DMS53 treated with DMSO at 0.1 percent for 48 hours (cell line): ENCODE results near the gene DOCK3.
"Not testable (repeated sequence)": the region's sequence is repeated elsewhere in the genome, so short reads cannot be mapped to it uniquely, and the experiment has no call there.

Source experiments
- DNase-seq: peaks from one replicate; lab custom pipeline; 2025; ENCODE audit not compliant: unreplicated experiment; lab: John Stamatoyannopoulos, UW

Gene DOCK3

DNA sequence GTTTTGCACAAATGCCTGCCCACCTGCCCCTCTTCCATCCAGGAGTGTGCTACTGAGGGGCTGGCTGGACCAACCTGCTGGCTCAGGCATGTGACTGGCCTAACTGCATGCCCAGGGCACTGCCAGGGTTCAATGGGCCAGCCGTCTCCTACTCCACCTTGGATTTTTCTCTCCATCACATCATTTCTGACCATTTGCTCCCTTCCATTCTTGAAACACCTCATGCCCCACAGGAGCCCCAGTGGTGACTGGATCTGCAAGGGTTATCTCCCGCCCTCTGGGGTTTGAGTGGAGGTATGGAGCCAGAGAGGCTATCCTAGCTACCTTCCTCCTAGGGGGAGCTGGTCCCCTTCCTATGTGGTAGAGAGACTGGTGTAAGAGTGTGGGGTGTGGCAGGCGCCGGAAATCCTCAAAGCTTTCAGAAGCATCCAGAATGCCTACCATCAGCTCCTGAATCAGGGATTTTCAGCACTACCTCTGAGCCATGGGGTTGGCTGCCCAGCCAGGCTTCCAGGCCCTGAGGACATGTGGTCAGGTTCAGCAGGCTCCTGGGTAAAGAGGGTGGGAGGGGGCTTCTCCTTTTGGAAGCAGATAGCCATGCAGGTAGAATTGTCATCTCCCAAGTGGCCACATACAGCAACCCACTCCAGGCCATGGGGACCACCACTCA lies 707.5 kb downstream of the DOCK3 start:
- no peak for DNase-seq

DNA sequence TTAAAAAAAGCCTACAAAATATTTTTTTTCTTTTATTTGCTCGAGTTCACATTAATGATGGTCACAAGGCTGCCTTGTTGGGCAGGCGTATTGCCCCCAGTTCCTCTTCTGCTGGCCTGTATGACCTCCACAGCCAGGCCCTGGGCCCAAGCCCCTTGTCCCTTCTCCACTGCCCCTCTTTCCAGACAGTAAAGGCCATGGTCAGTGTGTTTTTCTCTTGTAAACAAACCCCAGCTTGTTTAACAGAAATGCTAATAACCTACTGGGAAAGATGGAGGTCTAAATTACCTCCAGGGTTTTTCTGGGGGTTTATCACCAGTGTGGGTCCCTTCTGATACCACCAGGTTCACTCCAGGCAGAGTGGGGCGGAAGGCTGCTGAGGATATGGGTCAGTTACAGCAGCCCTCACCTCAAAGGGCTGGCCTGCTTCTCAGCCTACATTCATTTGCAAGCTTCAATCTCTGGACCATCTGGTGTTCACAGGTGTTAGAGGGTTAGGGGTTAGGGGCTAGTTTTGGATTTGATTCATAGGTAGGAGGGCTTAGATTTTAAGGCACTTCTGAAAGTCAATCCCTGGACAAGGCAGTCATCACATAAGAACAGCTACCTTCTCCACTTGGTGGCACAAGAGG lies 708.3 kb downstream of the DOCK3 start:
- DNase-seq, result no peak

DNA sequence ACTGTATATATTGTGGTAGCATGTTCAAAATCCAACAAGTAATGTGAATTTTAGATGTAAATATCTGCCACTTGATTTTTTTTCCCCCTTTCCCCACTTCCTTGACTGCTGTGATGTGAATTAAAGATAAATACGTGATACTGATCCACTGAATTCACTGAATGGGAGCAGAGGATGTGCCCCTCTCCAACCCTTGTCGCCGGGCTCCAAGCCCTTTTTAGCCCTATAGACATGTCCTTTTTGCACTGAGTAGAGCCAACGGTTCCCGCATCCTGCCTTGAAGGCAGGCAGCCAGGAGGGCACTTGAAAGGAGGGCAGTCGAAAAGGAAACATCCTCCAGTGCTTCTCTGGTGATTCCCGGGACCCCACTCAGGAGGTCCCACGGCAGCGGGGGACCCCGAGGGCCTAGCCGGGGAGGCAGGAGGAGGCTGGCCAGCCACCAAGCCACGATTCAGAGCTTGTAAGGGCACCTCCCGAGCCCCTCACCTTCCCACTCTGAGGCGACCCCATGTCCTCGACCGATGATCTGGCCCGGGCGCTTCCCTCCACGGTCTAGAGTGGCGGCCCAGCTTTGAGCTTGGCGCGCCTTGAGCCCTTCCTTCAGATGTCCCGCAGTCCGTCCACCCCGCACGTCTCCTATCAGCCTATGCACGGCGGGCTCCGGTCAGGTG lies 709.5 kb downstream of the DOCK3 start:
- DNase-seq, result no peak

DNA sequence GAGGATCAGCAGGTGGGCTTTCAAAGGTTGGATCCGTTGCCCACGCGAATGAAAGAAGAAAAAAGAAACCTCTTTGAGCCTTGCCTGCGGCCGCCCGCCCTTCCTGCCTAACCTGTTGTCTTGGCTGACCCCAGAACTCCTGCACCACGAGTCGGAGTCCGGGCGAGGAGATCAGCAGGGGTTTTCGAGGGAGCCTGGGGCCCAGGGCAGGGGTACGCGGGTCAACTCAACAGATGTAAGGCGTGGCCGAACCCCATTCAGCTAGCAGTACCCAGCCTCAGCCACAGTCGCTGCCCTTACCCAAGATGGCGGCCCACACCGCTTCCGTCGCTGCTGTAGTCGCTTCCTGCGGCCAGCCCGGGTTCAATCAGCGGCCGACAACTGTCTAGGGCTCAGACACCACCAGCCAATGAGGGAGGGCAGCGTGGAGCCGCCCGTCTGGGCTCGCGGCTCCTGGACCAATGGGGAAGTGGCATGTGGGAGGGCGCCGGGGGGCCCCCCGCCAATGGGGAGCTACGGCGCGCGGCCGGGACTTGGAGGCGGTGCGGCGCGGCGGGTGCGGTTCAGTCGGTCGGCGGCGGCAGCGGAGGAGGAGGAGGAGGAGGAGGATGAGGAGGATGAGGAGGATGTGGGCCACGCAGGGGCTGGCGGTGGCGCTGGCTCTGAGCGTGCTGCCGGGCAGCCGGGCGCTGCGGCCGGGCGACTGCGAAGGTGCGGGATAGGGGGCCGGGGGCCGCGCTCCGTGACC lies 710.2 kb downstream of the DOCK3 start, which contains the start of gene MANF:
MANF (plus strand) TSS at position 566 of the 748 bp plus-strand sequence; CDS start at position 618, 52 bp downstream.
- DNase-seq, result peak; percentile 71

DNA sequence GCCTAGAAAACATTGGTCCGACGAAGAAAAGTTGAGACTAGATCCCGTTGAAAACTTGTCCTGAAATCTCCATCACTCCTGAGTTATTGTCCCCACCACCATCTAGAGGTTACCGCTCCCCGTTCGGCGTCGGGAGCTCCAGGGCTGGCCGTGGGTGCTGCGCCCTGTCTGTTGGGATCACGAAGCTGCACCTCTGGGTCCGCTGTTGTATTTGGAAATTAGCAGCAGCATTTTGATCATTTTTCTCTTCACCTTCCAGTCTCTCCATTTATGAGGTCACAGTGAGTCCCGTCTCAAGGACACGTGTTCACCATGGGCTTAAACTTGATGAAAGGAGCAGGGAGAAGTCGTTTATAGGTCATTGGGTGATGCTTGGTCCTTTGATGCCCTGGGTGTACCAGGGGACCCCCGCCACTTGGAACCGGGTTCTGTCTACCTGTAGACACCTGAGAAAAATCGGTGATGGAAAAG lies 710.9 kb downstream of the DOCK3 start:
- DNase-seq, result no peak

DNA sequence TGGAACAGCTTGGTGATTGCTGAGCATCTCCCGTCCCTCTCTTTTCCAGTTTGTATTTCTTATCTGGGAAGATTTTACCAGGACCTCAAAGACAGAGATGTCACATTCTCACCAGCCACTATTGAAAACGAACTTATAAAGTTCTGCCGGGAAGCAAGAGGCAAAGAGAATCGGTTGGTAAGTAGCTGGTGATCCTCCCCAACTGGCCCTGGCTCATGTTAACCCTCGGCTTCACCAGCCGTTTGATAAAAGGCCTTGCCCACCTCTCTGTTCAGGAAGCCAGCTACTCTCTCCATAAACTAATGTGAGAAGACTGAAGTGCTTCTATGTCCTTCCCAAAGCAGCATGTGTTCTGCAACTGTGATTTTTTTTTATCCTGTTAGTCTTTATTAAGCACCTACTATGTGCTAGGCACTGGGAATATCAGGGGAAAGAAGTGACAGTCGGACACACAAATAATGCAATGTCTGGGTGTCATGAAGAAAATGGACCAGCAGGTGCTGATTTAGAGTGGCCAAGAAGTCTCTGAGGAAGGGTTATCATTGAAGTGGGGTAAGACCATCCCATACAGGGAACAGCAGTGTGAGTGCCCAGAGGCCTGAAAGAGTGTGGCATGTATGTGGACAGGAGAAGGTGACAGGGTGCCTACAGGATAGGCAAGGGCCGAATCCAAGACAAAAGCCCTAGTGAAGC lies 711.6 kb downstream of the DOCK3 start:
- no peak for DNase-seq

DNA sequence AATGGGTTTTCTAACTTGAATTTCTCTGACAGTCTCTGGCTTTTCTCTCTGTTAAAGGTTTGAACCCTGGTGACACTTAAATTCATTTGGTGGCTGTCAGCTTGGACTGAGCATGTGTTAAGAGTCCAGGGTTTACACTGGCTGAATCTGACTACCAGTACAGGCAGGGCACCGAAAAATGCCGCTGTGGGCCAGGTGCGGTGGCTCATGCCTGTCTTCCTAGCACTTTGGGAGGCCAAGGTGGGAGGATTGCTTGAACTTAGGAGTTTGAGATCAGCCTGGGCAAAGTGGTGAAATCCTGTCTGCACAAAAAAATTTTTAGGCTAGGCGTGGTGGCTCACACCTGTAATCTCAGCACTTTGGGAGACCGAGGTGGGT lies 712.1 kb downstream of the DOCK3 start:
- no peak for DNase-seq

DNA sequence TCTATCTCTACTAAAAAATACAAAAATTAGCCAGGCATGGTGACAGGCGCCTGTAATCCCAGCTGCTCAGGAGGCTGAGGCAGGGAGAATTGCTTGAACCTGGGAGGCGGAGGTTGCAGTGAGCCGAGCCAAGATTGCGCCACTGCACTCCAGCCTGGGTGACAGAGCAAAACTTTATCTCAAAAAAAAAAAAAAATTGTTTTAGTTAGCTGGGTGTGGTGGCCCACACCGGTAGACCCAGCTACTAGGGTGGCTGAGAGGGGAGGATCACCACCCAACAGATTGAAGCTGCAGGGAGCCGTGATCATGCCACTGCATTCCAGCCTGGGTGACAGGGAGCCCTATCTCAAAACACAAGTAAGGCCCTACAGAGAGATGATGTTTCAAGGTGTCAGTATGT lies 712.6 kb downstream of the DOCK3 start:
- DNase-seq, result not testable (repeated sequence)

DNA sequence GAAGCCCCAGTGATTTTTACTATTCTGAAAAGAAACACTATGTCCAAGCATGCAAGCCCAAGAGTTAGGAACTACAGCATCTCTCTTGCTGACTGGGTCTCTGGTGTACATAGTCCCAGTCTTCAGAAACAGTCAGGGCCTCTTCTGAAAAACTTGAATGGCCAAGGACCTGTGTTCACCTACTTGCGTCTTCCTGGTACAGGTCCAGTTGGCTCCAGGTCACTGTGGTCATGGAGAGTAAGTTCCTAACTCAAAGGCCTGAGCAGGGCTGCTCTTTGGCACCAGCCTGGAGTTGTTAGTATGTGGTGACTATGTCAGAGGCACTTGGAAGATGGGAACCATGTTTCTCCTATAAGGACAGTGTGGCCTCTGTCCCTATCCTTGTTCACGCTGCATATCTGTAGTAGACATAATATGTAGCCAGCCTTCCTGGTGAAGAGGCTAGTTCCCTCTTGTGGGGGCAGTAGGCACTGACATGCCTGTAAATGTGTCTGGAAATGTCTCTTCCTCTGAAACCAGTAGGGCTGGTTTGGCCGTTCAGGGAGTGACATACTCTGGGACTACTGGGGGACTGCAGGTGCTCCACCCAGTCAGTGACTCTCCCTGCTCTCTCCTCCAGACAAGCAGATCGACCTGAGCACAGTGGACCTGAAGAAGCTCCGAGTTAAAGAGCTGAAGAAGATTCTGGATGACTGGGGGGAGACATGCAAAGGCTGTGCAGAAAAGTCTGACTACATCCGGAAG lies 713.7 kb downstream of the DOCK3 start:
- no peak for DNase-seq

DNA sequence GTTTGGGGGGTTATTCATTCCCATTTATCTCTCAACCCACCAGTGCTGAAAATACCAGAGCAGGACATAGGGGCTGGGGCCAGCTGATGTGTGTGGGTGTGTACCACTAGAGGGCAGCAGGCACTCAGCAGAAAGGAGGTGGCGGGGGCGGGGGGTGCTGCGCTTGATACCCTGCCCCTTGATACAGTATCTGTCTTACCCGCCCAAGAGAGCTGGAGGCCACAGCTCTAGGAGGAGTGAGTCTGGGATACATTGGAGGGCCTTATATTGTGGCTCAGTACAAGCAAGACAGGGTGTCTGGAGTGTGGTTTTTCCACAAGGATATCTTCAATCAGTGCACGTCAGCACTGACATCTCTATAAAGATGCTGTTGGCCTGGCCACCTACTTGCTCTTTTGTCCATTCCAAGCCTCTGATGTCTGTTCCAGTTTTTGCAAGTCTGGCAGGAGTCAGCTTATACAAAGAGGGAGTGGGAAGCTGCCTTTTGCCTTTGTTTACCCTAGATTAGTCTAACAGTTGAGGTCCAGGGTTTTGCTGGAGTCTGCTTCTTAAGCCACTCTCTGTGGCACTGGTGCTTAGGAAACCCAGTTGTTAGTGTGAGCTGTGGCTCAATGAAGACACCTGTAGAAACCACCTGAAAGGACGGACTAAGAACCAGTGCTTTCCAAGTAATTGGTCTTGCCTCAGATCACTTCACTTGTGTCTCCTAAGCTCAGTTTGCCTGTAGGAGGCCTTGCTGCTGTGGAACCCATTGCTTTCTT lies 714.9 kb downstream of the DOCK3 start:
- no peak for DNase-seq

DNA sequence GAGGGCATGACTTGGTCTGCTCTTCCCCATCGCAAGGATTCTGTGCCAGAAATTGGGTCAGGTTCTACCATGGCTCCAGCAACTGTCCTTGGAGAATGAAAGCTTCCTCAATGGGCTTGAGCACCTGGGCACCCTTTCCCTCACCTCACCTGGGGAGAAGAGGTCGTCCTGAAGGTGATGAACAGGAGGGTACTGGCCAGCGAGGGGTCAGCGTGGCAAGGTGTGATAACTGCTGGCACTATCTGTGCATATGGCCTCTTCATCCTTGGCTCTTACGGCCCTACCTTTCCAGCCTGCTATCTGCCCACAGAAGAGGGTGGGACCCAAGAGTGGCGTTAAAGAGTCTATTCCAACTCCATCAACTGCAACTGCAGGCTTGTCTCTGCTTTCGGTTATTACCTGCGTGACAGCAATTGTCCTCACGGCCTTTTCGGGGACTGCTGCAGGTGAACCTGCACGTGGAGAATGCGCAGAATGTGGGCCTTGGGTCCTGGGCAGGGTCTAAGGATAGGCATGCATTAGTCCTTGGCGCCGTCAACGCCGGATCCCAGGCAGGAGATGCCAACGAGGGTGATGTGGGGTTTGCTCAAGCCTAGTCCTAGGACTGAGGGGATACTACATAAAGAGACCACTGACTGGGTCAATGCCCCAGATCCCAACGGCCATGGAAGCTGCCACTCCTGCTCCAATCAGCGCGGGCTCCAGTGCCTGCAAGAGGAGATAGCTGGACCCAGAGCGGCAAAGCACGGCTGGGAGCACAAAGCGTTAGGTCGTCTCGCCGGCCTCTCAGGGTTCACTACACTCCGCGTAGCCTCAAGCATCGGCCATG lies 715.7 kb downstream of the DOCK3 start:
- DNase-seq, result no peak

DNA sequence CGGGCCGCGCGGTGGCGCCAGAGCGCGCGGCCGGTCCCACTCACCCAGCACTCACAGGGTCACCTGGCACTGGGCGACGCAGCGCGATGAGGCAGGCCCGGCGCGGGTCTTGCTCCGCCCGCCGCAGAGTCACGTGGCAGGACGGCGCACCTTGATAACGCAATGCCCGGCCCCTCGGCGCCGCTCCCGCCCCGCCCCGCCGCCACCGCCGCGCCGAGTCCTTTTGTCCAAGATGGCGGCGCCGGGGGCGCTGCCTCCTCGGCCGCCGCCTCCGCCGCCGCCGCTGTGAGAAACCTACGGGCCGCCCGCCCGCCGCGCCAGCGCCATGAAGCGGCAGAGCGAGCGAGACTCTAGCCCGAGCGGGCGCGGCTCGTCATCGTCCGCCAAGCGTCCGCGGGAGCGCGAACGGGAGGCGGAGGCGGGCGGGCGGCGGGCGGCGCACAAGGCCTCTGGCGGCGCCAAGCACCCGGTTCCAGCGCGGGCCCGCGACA lies 716.4 kb downstream of the DOCK3 start, which contains the start of gene RBM15B:
RBM15B (plus strand) TSS at position 211 of the 491 bp plus-strand sequence; CDS start at position 326, 115 bp downstream.
- peak; percentile 73 for DNase-seq

DNA sequence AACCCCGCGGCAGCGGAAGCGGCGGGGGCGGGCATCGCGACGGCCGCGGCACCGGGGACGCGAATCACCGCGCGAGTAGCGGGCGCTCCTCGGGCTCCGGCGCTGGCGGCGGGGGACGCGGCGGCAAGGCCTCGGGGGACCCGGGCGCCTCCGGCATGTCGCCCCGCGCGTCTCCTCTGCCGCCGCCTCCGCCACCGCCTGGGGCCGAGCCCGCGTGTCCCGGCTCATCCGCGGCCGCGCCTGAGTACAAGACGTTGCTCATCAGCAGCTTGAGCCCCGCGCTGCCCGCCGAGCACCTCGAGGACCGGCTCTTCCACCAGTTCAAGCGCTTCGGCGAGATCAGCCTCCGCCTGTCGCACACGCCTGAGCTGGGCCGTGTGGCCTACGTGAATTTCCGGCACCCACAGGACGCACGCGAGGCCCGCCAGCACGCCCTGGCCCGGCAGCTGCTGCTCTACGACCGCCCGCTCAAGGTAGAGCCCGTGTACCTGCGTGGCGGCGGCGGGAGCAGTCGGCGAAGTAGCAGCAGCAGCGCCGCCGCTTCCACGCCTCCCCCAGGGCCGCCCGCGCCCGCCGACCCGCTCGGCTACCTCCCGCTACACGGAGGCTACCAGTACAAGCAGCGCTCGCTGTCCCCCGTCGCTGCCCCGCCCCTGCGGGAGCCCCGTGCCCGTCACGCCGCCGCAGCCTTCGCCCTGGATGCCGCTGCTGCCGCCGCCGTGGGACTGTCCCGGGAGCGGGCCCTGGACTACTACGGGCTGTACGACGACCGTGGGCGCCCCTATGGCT lies 717.0 kb downstream of the DOCK3 start:
- DNase-seq, result no peak

DNA sequence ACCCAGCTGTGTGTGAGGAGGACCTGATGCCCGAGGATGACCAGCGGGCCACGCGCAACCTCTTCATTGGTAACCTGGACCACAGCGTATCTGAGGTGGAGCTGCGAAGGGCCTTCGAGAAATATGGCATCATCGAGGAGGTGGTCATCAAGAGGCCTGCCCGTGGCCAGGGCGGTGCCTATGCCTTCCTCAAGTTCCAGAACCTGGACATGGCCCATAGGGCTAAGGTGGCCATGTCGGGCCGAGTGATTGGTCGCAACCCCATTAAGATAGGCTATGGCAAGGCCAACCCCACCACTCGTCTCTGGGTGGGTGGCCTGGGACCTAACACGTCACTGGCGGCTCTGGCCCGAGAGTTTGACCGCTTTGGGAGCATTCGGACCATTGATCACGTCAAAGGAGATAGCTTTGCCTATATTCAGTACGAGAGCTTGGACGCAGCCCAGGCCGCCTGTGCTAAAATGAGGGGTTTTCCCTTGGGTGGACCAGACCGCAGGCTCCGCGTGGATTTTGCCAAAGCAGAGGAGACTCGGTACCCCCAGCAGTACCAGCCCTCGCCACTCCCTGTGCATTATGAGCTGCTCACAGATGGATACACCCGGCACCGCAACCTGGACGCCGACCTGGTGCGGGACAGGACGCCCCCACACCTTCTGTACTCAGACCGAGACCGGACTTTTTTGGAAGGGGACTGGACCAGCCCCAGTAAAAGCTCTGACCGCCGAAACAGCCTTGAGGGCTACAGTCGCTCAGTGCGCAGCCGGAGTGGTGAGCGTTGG lies 717.8 kb downstream of the DOCK3 start:
- no peak for DNase-seq

DNA sequence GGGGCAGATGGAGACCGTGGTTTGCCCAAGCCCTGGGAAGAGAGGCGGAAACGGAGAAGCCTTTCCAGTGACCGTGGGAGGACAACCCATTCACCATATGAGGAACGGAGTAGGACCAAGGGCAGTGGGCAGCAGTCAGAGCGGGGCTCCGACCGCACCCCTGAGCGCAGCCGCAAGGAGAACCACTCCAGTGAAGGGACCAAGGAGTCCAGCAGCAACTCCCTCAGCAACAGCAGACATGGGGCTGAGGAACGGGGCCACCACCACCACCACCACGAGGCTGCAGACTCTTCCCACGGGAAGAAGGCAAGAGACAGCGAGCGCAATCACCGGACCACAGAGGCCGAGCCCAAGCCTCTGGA lies 718.4 kb downstream of the DOCK3 start:
- DNase-seq, result no peak

DNA sequence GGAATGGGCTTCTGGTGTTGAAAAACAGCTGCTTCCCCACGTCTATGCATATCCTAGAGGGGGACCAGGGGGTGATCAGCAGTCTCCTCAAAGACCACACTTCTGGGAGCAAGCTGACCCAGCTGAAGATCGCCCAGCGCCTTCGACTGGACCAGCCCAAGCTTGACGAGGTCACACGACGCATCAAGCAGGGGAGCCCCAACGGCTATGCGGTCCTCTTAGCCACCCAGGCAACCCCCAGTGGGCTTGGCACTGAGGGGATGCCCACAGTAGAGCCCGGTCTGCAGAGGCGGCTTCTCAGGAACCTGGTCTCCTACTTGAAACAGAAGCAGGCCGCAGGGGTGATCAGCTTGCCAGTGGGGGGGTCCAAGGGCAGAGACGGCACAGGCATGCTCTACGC lies 718.8 kb downstream of the DOCK3 start:
- no peak for DNase-seq

DNA sequence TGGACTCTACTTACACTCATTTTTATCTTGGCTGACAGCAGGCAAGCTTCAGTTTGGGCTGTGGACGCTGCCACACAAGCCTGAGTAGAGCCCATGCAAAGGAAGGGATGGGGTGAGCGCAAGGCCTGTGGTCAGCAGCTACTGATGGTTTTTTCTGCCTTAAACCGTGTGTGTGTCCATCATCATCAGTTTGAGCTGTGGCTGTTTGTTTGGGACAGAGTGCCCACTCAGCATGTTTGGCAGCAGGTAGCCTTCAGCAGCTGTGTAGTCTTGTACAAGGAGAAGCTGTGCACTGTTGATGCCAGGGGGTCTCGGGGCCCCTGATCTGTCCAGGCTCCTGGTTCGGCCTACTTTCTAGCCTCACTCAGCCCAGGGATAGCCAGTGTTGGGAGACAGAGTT lies 719.8 kb downstream of the DOCK3 start:
- DNase-seq, result no peak
